ENCODE measurements around the gene PPARA.
"Not testable (repeated sequence)": the region's sequence is repeated elsewhere in the genome, so short reads cannot be mapped to it uniquely, and the experiment has no call there.

The PPARA gene

DNA sequence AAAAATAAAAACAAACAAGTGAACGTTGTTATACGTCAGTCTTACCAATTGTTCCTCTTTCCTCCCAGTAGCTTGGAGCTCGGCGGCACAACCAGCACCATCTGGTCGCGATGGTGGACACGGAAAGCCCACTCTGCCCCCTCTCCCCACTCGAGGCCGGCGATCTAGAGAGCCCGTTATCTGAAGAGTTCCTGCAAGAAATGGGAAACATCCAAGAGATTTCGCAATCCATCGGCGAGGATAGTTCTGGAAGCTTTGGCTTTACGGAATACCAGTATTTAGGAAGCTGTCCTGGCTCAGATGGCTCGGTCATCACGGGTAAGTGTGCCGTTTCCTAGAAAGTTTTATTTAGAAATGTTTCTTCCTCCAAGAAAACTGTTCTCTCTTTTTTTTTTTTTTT, 47.9 kb downstream of the PPARA start:
- TF ChIP-seq, protein P1, sequence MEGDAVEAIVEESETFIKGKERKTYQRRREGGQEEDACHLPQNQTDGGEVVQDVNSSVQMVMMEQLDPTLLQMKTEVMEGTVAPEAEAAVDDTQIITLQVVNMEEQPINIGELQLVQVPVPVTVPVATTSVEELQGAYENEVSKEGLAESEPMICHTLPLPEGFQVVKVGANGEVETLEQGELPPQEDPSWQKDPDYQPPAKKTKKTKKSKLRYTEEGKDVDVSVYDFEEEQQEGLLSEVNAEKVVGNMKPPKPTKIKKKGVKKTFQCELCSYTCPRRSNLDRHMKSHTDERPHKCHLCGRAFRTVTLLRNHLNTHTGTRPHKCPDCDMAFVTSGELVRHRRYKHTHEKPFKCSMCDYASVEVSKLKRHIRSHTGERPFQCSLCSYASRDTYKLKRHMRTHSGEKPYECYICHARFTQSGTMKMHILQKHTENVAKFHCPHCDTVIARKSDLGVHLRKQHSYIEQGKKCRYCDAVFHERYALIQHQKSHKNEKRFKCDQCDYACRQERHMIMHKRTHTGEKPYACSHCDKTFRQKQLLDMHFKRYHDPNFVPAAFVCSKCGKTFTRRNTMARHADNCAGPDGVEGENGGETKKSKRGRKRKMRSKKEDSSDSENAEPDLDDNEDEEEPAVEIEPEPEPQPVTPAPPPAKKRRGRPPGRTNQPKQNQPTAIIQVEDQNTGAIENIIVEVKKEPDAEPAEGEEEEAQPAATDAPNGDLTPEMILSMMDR (IDR thresholded peaks at IDR 0.05; ENCODE audit: low read length, missing control alignments), result no peak
- no peak overlapping the region for H3K4me3 ChIP-seq (replicated peaks; ENCODE audit: low read depth, low read length)
- no peak for DNase-seq (ENCODE audit: low read depth)

DNA sequence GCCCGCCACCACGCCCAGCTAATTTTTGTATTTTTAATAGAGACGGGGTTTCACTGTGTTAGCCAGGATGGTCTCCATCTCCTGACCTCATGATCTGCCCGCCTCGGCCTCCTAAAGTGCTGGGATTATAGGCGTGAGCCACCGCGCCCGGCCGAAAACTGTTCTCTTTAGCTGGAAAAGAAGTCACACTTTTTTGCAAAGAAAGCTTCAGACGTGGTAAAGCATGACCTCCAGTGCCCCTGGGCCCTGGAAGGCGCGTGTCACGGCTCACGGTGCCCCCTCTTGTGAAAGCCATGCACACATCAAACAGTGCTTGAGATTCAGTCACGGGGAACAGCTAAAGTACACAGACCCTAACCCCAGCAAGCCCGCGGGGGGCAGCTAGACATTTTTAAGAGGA, 48.5 kb downstream of the PPARA start:
- DNase-seq (ENCODE audit: low read depth); H3K4me3 ChIP-seq (replicated peaks; ENCODE audit: low read depth, low read length): not testable (repeated sequence)

DNA sequence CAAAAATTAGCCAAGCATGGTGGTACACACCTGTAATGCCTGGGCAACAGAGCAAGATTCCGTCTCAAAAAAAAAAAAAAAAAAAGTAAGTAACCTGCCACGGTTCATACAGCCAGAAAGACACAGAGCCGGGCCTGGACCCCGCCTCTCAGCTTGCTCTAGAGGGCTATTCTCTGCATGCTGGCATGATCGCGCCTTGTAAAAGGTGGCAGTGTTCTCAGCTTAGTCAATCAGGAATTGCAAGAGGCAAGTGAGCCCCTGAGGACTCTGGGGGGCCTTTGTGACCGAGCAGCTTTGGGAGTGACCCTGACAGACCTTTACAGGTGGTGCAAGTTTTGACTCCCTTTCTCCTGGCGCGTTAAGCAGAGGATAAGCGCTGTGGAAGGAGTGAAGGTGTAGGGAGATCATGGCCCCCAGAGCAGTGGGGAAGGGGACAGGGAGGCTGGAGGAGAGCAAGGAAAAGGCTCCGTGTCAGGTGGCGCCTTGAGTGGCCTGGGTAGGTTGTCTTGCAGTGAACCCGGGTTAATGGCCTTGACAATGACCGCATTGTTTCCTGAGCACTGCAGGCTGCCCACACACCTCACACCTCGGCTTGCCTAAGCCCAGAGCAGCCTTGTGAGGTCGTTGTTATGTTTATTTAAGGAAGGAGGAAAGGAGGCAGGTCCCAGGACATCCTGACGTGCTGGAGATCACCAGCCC, 50.9 kb downstream of the PPARA start:
- no peak overlapping the region for H3K4me3 ChIP-seq (replicated peaks; ENCODE audit: low read depth, low read length)
- TF ChIP-seq, protein P1 (IDR thresholded peaks at IDR 0.05; ENCODE audit: low read length, missing control alignments), result no peak
- no peak for DNase-seq (ENCODE audit: low read depth)

DNA sequence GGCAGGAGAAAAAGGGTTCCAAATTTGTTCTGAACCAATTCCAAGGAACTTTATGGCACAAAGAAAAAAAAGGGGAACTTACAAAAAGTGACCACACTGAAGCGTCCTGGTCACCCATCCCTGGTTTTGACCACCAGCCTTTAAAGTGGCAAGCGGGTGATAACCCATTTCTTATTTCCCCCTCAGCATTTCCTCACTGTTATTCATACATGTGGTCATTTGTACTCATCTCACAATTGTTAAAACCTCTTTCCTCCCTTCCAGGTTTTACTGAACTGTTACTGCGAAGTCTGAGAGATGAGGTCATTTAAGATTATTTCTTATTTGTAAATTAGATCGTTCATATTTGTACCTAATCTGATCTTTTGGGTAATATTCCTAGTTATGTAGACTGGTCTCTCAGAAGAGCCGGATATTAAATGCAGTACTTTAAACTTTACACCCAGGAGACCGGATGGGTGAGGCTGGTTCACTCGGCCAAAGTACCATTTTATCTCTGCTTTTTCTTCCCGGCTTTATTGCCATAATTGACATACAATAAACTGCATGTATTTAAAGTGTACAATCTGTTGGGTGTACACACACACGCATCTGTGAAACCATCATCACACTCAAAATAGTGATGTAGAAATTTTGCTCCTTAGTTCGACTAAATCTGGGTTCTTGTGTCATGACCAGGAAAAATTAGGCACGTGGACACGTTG, 52.7 kb downstream of the PPARA start:
- no peak overlapping the region for H3K4me3 ChIP-seq (replicated peaks; ENCODE audit: low read depth, low read length)
- TF ChIP-seq, protein P1 (IDR thresholded peaks at IDR 0.05; ENCODE audit: low read length, missing control alignments), result no peak
- DNase-seq (ENCODE audit: low read depth), result no peak

DNA sequence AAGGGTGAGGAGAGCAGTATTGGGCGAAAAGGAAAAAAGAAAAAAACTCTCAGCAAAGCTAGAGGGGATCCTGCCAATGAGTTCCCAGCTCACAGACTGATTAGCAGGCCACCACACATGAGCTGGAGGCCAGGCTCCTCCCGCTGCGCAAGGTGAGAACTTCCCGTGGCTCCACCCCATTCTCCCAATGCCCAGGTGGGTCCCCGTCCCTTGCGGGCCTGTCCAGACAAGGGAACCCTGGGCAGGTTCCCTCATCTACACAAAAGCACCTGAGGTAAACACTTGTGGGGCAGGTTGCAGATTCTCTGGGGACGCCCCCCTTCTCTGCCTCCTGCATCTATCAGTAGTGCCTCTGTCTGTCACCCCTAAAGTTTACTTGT, 53.3 kb downstream of the PPARA start:
- no peak for DNase-seq (ENCODE audit: low read depth)
- H3K4me3 ChIP-seq (replicated peaks; ENCODE audit: low read depth, low read length), result no peak overlapping the region
- TF ChIP-seq, protein P1 (IDR thresholded peaks at IDR 0.05; ENCODE audit: low read length, missing control alignments), result no peak

DNA sequence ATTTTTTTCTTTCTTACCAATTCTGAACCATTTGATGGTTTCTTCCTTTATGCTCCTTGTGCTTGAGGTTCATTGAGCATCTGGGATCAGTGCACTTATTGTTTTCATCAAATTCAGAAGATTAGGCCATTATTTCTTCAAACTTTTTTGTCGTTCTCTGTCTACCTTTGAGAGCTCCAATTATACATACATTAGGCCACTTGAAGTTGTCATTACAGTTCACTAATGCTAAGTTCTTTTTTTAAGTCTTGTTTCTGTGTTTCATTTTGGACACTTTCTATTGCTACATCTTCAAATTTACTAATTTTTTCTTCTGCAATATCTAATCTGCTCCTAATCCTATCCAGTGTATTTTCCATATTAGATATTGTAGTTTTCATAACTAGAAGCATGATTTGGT, 58.9 kb downstream of the PPARA start:
- TF ChIP-seq, protein P1 (IDR thresholded peaks at IDR 0.05; ENCODE audit: low read length, missing control alignments), result no peak
- no peak for DNase-seq (ENCODE audit: low read depth)

DNA sequence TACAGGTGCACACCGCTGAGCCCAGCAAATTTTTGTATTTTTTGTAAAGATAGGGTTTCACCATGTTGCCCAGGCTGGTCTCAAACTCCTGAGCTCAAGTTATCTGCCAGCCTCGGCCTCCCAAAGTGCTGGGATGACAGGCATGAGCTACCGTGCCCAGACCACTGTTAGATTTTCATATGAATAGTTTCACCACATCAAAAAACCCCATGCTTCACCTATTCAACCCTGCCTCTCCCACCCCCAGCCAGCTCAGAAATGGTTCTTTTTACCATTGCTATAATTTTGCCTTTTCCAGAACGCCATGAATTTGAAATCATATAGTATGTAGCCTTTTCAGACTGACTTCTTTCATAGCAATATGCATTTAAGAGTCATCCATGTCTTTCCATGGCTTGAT, 61.9 kb downstream of the PPARA start:
- H3K4me3 ChIP-seq (replicated peaks; ENCODE audit: low read depth, low read length), result no peak overlapping the region
- TF ChIP-seq, protein P1 (IDR thresholded peaks at IDR 0.05; ENCODE audit: low read length, missing control alignments), result no peak
- DNase-seq (ENCODE audit: low read depth), result no peak

More for the DNA sequence above, 58.9 kb downstream of the PPARA start:
- no peak overlapping the region for H3K4me3 ChIP-seq (replicated peaks; ENCODE audit: low read depth, low read length)
